GM12801 (cell line): ENCODE results near the gene MAB21L4.

Experiments
- TF ChIP-seq, protein P1 (sequence below): IDR thresholded peaks from one replicate; pipeline ENCODE4 v1.5.1; 2011; ENCODE audit warnings: control low read depth; ENCODE audit not compliant: insufficient read length; ENCODE audit errors: extremely low read depth

Gene MAB21L4

DNA sequence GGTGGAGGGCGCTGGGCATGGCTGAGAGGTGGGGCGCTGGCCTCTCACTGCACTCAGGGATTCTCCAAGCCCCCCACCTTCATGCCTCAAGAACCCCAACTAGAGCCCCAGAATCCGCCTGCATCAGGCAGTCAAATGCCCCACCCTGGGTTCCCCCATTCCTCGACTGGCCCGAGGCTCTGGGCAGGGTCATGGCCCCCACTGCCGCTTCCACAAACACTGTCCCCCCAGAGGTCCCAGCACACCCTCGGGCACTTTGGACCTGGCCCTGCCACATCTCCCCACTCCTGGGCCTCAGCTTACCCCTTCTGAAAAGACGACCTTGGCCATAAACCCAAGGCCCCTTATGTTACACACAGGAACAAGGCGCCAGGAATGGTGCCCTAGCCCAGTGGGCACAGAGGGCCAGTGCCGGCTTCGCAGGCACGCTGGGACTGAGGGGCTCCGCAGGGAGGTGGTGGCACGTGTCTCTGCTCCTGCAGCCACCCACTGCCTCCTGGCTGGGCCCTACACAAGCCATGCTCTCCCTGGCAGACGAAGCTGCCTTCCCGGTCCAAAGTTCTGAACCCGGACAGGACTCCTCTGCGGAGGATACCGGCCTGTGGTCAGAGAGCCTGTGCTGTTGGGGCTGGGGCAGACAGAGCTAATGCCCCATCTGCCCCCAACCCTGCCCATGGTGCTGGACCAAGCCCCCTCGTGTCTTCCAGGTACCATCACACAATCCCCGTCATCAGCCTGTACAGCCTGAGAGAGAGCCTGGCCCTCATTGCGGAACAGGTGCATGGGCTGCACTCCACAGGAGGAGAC is 20.5 kb downstream of the MAB21L4 start:
- TF ChIP-seq, protein P1, sequence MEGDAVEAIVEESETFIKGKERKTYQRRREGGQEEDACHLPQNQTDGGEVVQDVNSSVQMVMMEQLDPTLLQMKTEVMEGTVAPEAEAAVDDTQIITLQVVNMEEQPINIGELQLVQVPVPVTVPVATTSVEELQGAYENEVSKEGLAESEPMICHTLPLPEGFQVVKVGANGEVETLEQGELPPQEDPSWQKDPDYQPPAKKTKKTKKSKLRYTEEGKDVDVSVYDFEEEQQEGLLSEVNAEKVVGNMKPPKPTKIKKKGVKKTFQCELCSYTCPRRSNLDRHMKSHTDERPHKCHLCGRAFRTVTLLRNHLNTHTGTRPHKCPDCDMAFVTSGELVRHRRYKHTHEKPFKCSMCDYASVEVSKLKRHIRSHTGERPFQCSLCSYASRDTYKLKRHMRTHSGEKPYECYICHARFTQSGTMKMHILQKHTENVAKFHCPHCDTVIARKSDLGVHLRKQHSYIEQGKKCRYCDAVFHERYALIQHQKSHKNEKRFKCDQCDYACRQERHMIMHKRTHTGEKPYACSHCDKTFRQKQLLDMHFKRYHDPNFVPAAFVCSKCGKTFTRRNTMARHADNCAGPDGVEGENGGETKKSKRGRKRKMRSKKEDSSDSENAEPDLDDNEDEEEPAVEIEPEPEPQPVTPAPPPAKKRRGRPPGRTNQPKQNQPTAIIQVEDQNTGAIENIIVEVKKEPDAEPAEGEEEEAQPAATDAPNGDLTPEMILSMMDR = no peak

DNA sequence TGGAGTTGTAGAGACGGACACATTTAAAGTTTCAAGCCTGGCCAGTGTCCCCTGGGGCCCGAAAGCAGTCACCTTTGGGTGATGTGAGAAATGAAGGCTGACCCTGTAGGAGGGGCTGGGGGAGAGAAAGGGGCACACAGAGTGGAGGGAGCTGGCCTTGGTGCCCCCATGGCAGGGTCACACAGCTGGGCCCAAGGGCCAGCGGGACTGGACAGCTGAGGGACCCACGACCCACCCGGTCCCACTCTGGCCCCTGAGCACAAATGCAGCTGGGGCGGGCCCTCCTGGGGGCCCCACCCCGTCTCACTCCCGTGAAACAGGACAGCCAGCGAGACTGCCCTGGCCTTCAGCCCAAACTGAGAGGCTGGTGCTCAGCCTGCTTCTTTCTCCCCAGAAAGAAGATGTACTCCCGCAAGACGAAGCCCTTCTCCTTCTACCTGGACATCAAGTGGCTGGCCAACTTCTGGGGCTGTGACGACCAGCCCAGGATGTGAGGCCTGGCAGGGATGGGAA is 21.2 kb downstream of the MAB21L4 start:
- TF ChIP-seq, protein P1 = no peak

DNA sequence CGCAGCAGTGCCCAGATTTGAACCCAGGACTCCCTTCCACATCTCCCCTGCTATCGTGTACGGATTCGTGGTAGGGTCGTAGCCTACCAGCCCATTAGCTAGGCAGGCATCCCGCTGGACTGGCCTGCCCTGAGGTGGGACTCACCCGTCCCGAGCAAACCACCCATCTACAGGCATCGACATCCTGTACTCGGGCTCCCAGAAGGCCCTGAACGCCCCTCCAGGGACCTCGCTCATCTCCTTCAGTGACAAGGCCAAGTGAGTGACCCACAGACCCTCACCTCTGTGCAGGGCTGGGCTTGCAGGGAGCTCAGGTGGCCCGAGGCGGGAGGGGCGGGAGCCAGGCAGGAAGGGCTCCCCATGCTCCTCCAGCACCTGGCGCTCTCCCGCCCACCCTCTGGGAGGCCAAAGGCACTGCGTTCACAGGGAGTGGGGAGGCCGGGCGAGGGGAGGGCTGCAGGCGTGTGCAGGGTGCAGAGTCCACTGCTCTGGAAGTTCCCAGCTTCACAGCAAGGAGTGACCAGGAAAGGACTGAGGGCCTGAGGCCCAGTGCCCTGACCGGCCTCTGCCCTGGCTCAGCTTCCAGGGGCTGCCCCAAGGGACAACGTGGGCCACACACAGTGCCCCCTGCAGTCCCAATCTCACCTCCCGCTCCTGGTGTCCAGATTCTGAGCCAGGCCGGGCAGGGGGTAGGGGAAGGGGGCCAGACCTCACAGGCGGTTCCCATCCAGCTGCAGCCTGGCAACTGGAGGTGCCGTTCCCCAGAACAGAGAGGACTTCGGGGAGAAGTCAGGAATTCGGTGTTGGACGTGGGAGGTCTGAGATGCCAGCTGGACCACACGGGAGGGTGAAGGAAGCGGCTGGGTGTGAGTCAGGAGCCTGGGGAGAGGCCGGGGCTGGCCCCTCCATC is 21.9 kb downstream of the MAB21L4 start:
- TF ChIP-seq, protein P1 = no peak

DNA sequence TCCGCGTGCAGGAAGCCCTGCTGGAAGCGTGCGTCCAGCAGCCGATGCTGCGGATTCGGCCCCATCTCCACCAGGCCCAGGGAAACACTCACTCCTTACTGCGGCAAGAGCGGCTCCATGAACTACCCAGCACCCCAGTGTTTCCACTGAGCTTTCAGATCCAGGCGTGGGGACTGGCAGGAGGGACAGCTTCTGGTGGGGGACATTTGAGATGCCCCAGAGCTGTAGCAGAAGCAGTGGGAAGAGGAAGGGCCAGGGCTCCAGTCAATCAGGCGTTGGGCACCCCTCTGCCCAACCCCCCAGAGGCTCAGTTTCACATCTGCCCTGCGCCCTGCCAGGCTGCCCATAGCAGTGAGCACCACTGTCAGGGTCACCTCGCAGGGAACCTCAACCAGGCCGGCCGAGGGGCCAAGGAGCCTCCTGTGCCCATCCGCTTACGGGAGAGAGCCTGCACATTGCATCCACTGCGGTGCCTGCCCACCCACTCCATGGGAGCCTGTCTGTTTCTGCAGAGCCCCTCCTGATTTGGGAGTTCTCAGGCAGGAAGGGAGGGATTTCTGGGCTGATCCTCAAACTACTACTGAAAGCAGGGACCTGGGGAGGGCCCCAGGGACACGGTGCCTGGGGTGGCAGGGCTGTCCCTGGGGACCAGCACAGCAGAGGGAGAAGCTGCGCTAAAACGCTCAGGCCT is 22.7 kb downstream of the MAB21L4 start:
- TF ChIP-seq, protein P1 = no peak

- TF ChIP-seq, protein P1 = no peak
Observed at GRCh38 chr2:240872317-240873097, 23.4 kb downstream of the MAB21L4 start.

DNA sequence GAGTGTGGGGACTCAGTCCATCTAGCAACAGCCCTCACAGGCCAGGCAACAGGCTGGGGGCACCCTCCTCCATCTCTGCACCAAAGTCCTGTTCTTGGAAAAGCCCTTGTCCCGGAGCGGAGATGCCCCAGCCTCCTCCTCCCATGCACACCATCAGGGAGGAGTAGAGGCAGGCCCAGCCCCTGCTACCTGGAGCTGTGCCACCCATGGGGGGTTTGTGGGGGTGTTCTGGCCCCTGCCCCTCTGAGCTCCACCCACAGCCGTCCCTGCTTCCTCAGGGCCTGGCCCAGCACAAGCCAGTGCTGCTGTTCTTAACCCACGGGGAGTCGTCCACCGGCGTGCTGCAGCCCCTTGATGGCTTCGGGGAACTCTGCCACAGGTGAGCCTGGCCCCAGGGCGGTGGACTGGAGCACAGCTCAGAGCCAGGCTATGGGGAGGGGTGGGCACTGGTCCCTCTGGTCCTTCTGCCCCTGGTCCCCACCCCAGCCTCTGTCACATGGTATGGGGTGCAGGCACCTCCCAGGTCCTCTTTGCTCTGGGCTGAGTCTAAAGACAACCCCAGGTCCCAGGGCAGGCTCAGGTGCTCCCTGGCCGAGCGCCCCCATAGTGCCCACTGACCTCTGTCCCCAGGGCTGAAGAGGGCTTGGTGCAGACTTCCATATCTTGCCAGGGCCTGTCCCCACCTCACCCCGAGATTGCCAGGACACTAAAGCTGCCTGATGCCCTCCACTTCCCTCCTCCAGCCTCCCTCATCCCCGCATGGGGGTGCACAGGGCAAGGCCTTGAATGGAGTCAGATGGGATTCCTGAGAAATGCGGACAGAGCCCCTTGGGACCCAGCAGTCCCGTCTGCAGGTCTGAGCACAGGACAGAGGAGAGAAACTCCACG is 24.6 kb downstream of the MAB21L4 start:
- TF ChIP-seq, protein P1 = no peak
